PC-3 (cell line): ENCODE data around the gene ELK4.

Experiments used
- EZH2 ChIP-seq: fragments of 300-600 bp; sonication (generic); IDR thresholded peaks from one replicate; pipeline ENCODE4 v1.6.1; 2017; ENCODE audit warnings: antibody characterized with exemption, mild to moderate bottlenecking, low read length; ENCODE audit not compliant: unreplicated experiment
- TF ChIP-seq, protein P1 (sequence below): fragments of 300-600 bp; sonication (generic); conservative IDR thresholded peaks from 2 replicates; pipeline ENCODE4 v1.5.1; 2017; ENCODE audit warnings: antibody characterized with exemption, low read depth, mild to moderate bottlenecking, low read length

DNA sequence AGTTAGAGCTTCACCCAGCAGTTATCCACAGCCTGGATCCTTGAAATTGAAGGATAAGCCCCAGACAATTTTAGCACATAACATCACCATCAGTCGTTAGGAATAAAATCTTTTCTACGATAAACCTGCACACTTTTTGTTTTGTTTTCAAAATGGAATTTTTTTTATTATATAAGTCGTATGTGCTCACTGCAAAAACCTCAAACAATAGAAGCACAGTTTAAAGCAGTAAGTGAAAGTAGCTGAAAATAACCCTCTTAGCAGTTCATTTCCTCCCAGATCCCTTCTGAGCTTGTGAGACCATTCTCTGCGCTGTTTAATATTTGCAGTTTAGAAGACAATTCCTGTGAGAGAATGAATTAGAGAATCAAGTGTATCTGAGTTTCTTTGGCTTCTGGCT, 38.3 kb downstream of the ELK4 start:
- TF ChIP-seq, protein P1, sequence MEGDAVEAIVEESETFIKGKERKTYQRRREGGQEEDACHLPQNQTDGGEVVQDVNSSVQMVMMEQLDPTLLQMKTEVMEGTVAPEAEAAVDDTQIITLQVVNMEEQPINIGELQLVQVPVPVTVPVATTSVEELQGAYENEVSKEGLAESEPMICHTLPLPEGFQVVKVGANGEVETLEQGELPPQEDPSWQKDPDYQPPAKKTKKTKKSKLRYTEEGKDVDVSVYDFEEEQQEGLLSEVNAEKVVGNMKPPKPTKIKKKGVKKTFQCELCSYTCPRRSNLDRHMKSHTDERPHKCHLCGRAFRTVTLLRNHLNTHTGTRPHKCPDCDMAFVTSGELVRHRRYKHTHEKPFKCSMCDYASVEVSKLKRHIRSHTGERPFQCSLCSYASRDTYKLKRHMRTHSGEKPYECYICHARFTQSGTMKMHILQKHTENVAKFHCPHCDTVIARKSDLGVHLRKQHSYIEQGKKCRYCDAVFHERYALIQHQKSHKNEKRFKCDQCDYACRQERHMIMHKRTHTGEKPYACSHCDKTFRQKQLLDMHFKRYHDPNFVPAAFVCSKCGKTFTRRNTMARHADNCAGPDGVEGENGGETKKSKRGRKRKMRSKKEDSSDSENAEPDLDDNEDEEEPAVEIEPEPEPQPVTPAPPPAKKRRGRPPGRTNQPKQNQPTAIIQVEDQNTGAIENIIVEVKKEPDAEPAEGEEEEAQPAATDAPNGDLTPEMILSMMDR, result no peak
- TF ChIP-seq EZH2, result no peak
